Astrocyte (in vitro differentiated cells and primary cell): ENCODE measurements around the gene PHETA2.

Experiments
- EZH2 ChIP-seq: IDR thresholded peaks from 2 replicates; pipeline ENCODE4 v1.6.1; 2012; ENCODE audit warnings: mild to moderate bottlenecking, low read length, inconsistent platforms; ENCODE audit not compliant: insufficient read depth
- TF ChIP-seq, protein P1 (sequence below): IDR thresholded peaks from 2 replicates; pipeline ENCODE4 v1.5.1; 2011; ENCODE audit warnings: low read depth, mild to moderate bottlenecking, inconsistent platforms, low read length, moderate library complexity; ENCODE audit not compliant: insufficient read depth

DNA sequence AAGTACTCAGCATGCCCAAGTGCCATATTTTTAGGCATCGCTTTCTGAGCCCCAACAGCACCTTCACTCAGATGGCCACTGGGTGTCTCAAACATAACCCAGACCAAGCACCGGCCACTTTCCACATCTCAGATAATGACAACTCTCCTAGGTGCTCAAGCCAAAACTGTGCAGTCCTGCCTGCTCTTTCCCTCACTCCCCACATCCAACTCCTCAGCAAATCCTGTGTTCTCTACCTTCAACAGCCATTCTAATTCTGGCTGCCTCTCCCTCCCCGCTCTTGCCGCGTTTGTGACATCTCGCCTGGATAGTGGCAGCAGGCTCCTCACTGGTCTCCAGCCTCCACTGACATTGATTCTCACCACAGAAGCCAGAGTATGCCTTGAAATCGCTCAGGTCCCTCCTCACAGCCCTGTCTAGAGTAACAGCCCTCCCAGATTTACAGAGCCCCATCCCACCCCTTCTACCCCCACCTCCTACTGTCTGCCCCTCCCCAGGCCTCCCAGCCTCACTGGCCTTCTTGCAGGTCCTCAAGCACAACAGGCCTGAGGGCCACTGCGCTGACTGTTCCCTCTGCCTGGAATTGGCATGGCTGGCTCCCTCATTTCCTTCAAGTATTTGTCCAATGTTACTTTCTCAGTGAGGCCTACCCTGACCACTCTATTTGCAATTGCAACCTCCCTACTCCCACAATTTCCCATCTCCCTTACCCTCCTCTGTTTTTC lies 1.3 kb upstream of the PHETA2 start:
- TF ChIP-seq, protein P1, sequence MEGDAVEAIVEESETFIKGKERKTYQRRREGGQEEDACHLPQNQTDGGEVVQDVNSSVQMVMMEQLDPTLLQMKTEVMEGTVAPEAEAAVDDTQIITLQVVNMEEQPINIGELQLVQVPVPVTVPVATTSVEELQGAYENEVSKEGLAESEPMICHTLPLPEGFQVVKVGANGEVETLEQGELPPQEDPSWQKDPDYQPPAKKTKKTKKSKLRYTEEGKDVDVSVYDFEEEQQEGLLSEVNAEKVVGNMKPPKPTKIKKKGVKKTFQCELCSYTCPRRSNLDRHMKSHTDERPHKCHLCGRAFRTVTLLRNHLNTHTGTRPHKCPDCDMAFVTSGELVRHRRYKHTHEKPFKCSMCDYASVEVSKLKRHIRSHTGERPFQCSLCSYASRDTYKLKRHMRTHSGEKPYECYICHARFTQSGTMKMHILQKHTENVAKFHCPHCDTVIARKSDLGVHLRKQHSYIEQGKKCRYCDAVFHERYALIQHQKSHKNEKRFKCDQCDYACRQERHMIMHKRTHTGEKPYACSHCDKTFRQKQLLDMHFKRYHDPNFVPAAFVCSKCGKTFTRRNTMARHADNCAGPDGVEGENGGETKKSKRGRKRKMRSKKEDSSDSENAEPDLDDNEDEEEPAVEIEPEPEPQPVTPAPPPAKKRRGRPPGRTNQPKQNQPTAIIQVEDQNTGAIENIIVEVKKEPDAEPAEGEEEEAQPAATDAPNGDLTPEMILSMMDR = no peak
- TF ChIP-seq EZH2 = no peak
